NOMO-1 treated with dmso at 0.1 percent for 144 hours (cell line): Measurements from ENCODE around the gene PYM1.
"Not testable (repeated sequence)": the region's sequence is repeated elsewhere in the genome, so short reads cannot be mapped to it uniquely, and the experiment has no call there.

Experiments used
- DNase-seq: peaks from one replicate; lab custom pipeline; 2025; ENCODE audit not compliant: unreplicated experiment; lab: John Stamatoyannopoulos, UW

The PYM1 gene

GRCh38 chr12:55940065-55940732, 12.5 kb upstream of the PYM1 start:
- DNase-seq = peak; percentile 52

- DNase-seq = no peak
These were observed 11.3 kb upstream of the PYM1 start for GRCh38 chr12:55938826-55939501.

- DNase-seq = no peak
These were observed 10.3 kb upstream of the PYM1 start for GRCh38 chr12:55937981-55938380.

GRCh38 chr12:55935738-55936151, 8.1 kb upstream of the PYM1 start:
- no peak for DNase-seq

- DNase-seq = no peak
These were observed 7.1 kb upstream of the PYM1 start for GRCh38 chr12:55934773-55935172.

GRCh38 chr12:55933799-55934742, 6.4 kb upstream of the PYM1 start:
- DNase-seq = no peak

- DNase-seq = no peak
These were observed 5.6 kb upstream of the PYM1 start for GRCh38 chr12:55933169-55933798.

GRCh38 chr12:55932551-55932910, 4.8 kb upstream of the PYM1 start:
- DNase-seq = peak; percentile 33

GRCh38 chr12:55931780-55932550, 4.3 kb upstream of the PYM1 start:
- no peak for DNase-seq

GRCh38 chr12:55931317-55931779, 3.7 kb upstream of the PYM1 start:
- DNase-seq = no peak

- no peak for DNase-seq
These were observed 3.1 kb upstream of the PYM1 start, which contains the start of gene DGKA for GRCh38 chr12:55930771-55931316. Gene DGKA (plus strand): TSS chr12:55931162. CDS start chr12:55936504, 5,342 bp downstream.

GRCh38 chr12:55929306-55929791, 1.7 kb upstream of the PYM1 start:
- DNase-seq = no peak

- peak; percentile 86 for DNase-seq
These were observed 731 bp downstream of the PYM1 start for GRCh38 chr12:55926738-55927587.

- DNase-seq = no peak
These were observed 1.6 kb downstream of the PYM1 start for GRCh38 chr12:55925870-55926737.

- DNase-seq = no peak
These were observed 2.3 kb downstream of the PYM1 start for GRCh38 chr12:55925371-55925770.

GRCh38 chr12:55923648-55924047, 4.0 kb downstream of the PYM1 start:
- not testable (repeated sequence) for DNase-seq

- DNase-seq = no peak
These were observed 5.6 kb downstream of the PYM1 start for GRCh38 chr12:55922126-55922525.

- not testable (repeated sequence) for DNase-seq
These were observed 8.7 kb downstream of the PYM1 start for GRCh38 chr12:55919032-55919431.
